NCI-H2171 treated with DMSO at 0.1 percent for 48 hours (cell line): Measurements from ENCODE around the gene PSG1.
"Not testable (repeated sequence)": the region's sequence is repeated elsewhere in the genome, so short reads cannot be mapped to it uniquely, and the experiment has no call there.

ENCODE experiments used
- DNase-seq: peaks from one replicate; lab custom pipeline; 2025; lab: John Stamatoyannopoulos, UW

The PSG1 gene

DNA sequence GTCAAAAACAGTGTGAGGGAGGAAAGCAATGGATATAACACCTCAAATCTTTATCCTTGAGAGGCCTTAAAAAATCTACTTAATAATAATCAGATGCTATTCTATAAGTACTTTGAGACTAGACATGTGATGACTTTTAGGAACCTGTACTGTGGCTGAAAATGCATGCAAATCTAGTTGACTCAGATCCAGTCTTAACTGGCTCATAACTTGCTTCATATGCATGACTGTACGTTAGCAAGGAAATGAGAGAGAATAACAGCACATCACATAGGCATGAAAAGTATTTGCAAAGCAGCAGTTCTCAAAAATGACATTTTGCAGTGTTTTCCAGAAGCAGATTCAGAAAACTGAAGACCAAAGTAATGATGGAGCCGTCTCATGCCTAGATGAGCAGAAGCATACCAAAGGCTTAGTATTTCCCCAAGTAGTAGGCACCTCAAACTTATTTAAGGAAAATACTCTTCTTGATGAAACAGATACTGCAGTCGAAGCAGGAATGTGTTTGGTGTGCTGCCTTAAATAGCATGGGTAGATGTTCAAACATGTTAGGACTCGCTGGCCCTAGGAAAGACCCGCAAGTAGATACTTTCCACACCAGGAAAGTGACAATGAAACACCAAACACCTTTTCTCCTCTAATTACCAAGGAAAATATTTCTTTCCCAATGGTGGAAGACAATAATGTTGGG, 59.4 kb downstream of the PSG1 start:
- DNase-seq: not testable (repeated sequence)

DNA sequence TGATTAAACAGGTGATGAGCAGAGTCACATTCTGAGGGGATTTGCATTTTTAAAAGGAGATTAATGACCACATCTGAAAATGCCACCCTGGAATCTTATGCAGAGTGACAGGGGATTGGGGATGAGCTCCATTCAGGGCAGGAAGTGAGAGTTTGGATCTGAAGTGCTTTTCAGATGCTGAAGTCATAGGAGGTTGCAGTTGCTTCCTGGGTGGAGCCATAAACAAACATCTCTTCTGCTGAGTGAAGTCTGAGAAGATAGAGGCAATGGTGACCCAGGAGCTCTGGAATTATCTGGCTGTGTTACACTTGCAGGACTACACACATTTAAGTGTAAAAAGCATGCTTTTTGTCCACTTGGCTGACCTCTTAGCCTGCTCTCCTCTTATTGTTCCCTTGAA, 62.6 kb downstream of the PSG1 start:
- no peak for DNase-seq
